Right forelimb (tissue), 1 donor: ENCODE measurements around the gene SKOR1.

Source experiments
- DNase-seq: peaks from one replicate; pipeline ENCODE4 v3.0.0-alpha.2; 2018

The SKOR1 gene

GRCh38 chr15:67824976-67825880 lies at the start of gene SKOR1:
SKOR1 (plus strand) TSS chr15:67825509; CDS start chr15:67825603, 94 bp downstream.
- no peak for DNase-seq

GRCh38 chr15:67775998-67776397 lies 49.3 kb upstream of the SKOR1 start:
- no peak for DNase-seq

- no peak for DNase-seq
These were observed 48.7 kb upstream of the SKOR1 start for GRCh38 chr15:67776600-67776999.

- DNase-seq, result no peak
These were observed 48.2 kb upstream of the SKOR1 start for GRCh38 chr15:67777071-67777470.

- no peak for DNase-seq
These were observed 47.5 kb upstream of the SKOR1 start for GRCh38 chr15:67777773-67778172.

GRCh38 chr15:67778968-67779548 lies 46.3 kb upstream of the SKOR1 start:
- DNase-seq, result no peak

- DNase-seq, result no peak
These were observed 45.7 kb upstream of the SKOR1 start for GRCh38 chr15:67779549-67780111.

- no peak for DNase-seq
These were observed 44.2 kb upstream of the SKOR1 start for GRCh38 chr15:67781061-67781460.

- DNase-seq, result no peak
These were observed 43.2 kb upstream of the SKOR1 start for GRCh38 chr15:67781907-67782690.

GRCh38 chr15:67782691-67782991 lies 42.7 kb upstream of the SKOR1 start:
- no peak for DNase-seq

- no peak for DNase-seq
These were observed 42.0 kb upstream of the SKOR1 start for GRCh38 chr15:67783303-67783702.

- DNase-seq, result no peak
These were observed 41.1 kb upstream of the SKOR1 start for GRCh38 chr15:67784090-67784781.

- no peak for DNase-seq
These were observed 40.4 kb upstream of the SKOR1 start for GRCh38 chr15:67784856-67785430.

- no peak for DNase-seq
These were observed 39.9 kb upstream of the SKOR1 start for GRCh38 chr15:67785431-67785830.

- DNase-seq, result no peak
These were observed 38.7 kb upstream of the SKOR1 start for GRCh38 chr15:67786646-67787045.

- no peak for DNase-seq
These were observed 36.3 kb upstream of the SKOR1 start for GRCh38 chr15:67788986-67789385.

GRCh38 chr15:67790610-67791319 lies 34.5 kb upstream of the SKOR1 start:
- no peak for DNase-seq

- DNase-seq, result no peak
These were observed 32.9 kb upstream of the SKOR1 start for GRCh38 chr15:67792250-67792942.

- DNase-seq, result no peak
These were observed 30.3 kb upstream of the SKOR1 start for GRCh38 chr15:67794832-67795574.
